HG03095 (cell line): ENCODE results near the gene KIF16B.

Source experiments
- ATAC-seq: cut with Tn5 transposase; IDR thresholded peaks from one replicate; pipeline ENCODE4 v1.9.1; 2021; ENCODE audit warnings: moderate library complexity; ENCODE audit not compliant: unreplicated experiment

Gene KIF16B

GRCh38 chr20:16222859-16223411, 350.3 kb downstream of the KIF16B start:
- ATAC-seq = no peak
